Activated naive CD4-positive, alpha-beta T cell treated with anti-CD3 and anti-CD28 coated beads, Interleukin-2, amount 10 ng/mL, durations not matched to agents 7 days and 5 days (primary cell): ENCODE measurements around the gene SHISAL2A.
"Not testable (repeated sequence)": the region's sequence is repeated elsewhere in the genome, so short reads cannot be mapped to it uniquely, and the experiment has no call there.

Source experiments
- CTCF ChIA-PET: fragments of 350-600 bp; sonication (Branson Sonifier 250); formaldehyde crosslinking; loops from one replicate; lab custom pipeline; 2021; ENCODE audit warnings: antibody characterized with exemption; lab: Charles Lee
- DNase-seq: peaks from one replicate; pipeline ENCODE4 v3.0.0-alpha.2; 2020
- H3K27ac Mint-ChIP-seq: one replicate; pipeline ENCODE4 v1.8.0; 2021; ENCODE audit warnings: mild to moderate bottlenecking, moderate library complexity, mixed read lengths
- H3K27me3 Mint-ChIP-seq: one replicate; pipeline ENCODE4 v1.8.0; 2021; ENCODE audit warnings: mild to moderate bottlenecking, mixed read lengths
- H3K36me3 Mint-ChIP-seq: one replicate; pipeline ENCODE4 v1.8.0; 2021; ENCODE audit warnings: mixed read lengths
- H3K4me1 Mint-ChIP-seq: one replicate; pipeline ENCODE4 v1.8.0; 2021; ENCODE audit warnings: mixed read lengths
- H3K4me3 Mint-ChIP-seq: one replicate; pipeline ENCODE4 v1.8.0; 2021; ENCODE audit warnings: mild to moderate bottlenecking, moderate library complexity, mixed read lengths
- H3K9me3 Mint-ChIP-seq: one replicate; pipeline ENCODE4 v1.8.0; 2021; ENCODE audit warnings: mixed read lengths

SHISAL2A gene

GRCh38 chr1:52672946-52673345 is 40.0 kb downstream of the SHISAL2A start:
- CTCF ChIA-PET: no interaction called here
- DNase-seq: no peak
- H3K27me3 Mint-ChIP-seq: no peaks in the 10 kb centered on the region
- no peak overlapping the region for H3K4me3 Mint-ChIP-seq
- H3K27ac Mint-ChIP-seq: no peak overlapping the region
- peaks cover 14% of the 10 kb centered on the region for H3K4me1 Mint-ChIP-seq
- H3K9me3 Mint-ChIP-seq: no peaks in the 10 kb centered on the region
- H3K36me3 Mint-ChIP-seq: peaks cover 30% of the 10 kb centered on the region

GRCh38 chr1:52673513-52673912 is 40.5 kb downstream of the SHISAL2A start:
- Mint-ChIP-seq H3K4me3 (no peak overlapping the region), H3K27me3 (no peaks in the 10 kb centered on the region), H3K36me3 (peaks cover 26% of the 10 kb centered on the region), H3K27ac (no peak overlapping the region), H3K4me1 (peaks cover 14% of the 10 kb centered on the region), H3K9me3 (no peaks in the 10 kb centered on the region)
- DNase-seq: no peak
- CTCF ChIA-PET: no interaction called here

GRCh38 chr1:52674497-52675384 is 41.8 kb downstream of the SHISAL2A start:
- peak overlapping the region; percentile 78 for H3K27ac Mint-ChIP-seq
- no peaks in the 10 kb centered on the region for H3K9me3 Mint-ChIP-seq
- CTCF ChIA-PET: interaction anchor here (0.7 to 2.5 kb wide), 4 partner anchors 8 to 14 kb away, joined by 3 to 6 read pairs (median 3); no protein-coding TSS in a partner anchor
- no peaks in the 10 kb centered on the region for H3K27me3 Mint-ChIP-seq
- no peak overlapping the region for H3K4me3 Mint-ChIP-seq
- peaks cover 14% of the 10 kb centered on the region for H3K4me1 Mint-ChIP-seq
- peaks cover 20% of the 10 kb centered on the region for H3K36me3 Mint-ChIP-seq
- DNase-seq: no peak

- Mint-ChIP-seq H3K9me3 (no peaks in the 10 kb centered on the region), H3K27ac (no peak overlapping the region), H3K27me3 (no peaks in the 10 kb centered on the region), H3K4me3 (no peak overlapping the region), H3K36me3 (peaks cover 17% of the 10 kb centered on the region), H3K4me1 (peaks cover 14% of the 10 kb centered on the region)
- no peak for DNase-seq
- CTCF ChIA-PET: interaction anchor here (0.9 to 2.5 kb wide), 2 partner anchors 9 to 10 kb away, joined by 6 to 7 read pairs; no protein-coding TSS in a partner anchor
Measured at GRCh38 chr1:52676249-52676903, 43.4 kb downstream of the SHISAL2A start.

DNA sequence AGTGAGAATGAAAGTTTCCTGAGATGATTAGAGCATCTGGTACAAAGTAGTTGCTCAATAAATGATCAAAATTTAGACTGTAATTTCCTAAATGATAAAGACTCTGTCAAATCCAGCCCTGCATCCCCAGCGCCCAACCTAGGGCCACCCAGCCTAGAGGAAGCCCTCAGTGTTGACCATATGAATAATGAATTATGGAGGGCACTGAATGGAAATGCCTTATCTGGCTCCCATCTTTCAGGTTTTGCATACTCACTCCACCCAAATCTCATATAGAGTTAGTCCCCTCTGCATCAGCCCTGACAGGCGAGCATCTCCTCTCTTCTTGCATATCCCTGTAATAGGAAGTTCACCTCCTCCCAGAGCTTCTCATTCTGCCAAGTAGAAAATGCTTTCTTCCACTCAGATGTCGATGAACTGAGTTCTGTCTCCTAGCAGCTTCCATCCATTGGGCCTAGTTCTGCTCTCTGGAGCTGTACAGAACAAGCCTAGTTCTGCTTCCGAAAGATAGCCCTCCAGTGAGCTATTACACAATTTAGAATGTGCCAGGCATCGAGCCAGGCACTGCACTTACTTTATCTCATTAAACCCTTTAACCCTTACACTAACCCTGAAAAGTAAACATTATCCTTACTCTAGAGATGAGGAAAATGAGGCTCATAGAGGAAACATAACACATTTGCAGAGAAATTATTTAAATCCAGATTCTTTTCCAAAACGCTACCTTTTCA is 44.3 kb downstream of the SHISAL2A start:
- DNase-seq: no peak
- CTCF ChIA-PET: no interaction called here
- H3K9me3 Mint-ChIP-seq: no peaks in the 10 kb centered on the region
- no peak overlapping the region for H3K4me3 Mint-ChIP-seq
- peaks cover 17% of the 10 kb centered on the region for H3K36me3 Mint-ChIP-seq
- peak overlapping the region; percentile 5 for H3K27ac Mint-ChIP-seq
- peaks cover 14% of the 10 kb centered on the region for H3K4me1 Mint-ChIP-seq
- no peaks in the 10 kb centered on the region for H3K27me3 Mint-ChIP-seq

- Mint-ChIP-seq H3K27ac (no peak overlapping the region), H3K9me3 (no peaks in the 10 kb centered on the region), H3K27me3 (no peaks in the 10 kb centered on the region), H3K36me3 (peaks cover 21% of the 10 kb centered on the region), H3K4me1 (peaks cover 22% of the 10 kb centered on the region), H3K4me3 (no peak overlapping the region)
- DNase-seq: no peak
- CTCF ChIA-PET: no interaction called here
Measured at GRCh38 chr1:52679048-52679447, 46.1 kb downstream of the SHISAL2A start.

GRCh38 chr1:52679498-52679897 is 46.5 kb downstream of the SHISAL2A start:
- CTCF ChIA-PET: no interaction called here
- peaks cover 20% of the 10 kb centered on the region for H3K4me1 Mint-ChIP-seq
- no peaks in the 10 kb centered on the region for H3K9me3 Mint-ChIP-seq
- H3K4me3 Mint-ChIP-seq: no peak overlapping the region
- no peak for DNase-seq
- peaks cover 22% of the 10 kb centered on the region for H3K36me3 Mint-ChIP-seq
- no peaks in the 10 kb centered on the region for H3K27me3 Mint-ChIP-seq
- H3K27ac Mint-ChIP-seq: no peak overlapping the region

DNA sequence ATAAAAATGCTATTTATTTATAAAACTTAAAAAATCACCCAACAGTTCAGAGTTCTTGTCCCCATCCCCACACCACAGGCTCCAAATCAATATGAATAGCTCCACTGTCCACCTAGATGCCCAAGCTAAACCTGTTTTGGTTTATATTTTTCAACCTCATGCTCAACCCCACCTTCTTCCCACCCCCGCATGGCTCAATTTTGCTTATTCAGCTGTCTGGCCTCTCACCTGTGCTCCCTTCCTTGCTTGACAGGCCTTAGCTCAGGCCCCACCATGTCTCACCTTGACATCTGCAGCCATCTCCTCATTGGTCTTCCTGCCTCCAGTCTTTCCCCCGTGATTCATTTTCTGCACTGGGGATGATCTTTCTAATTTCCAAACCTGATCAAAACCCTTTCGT is 47.4 kb downstream of the SHISAL2A start:
- Mint-ChIP-seq H3K4me1 (peaks cover 17% of the 10 kb centered on the region), H3K27me3 (no peaks in the 10 kb centered on the region), H3K27ac (no peak overlapping the region), H3K36me3 (peaks cover 22% of the 10 kb centered on the region), H3K4me3 (no peak overlapping the region), H3K9me3 (no peaks in the 10 kb centered on the region)
- no peak for DNase-seq
- CTCF ChIA-PET: no interaction called here

GRCh38 chr1:52681136-52681535 is 48.2 kb downstream of the SHISAL2A start:
- no peak for DNase-seq
- no peaks in the 10 kb centered on the region for H3K9me3 Mint-ChIP-seq
- CTCF ChIA-PET: no interaction called here
- H3K36me3 Mint-ChIP-seq: peaks cover 24% of the 10 kb centered on the region
- no peak overlapping the region for H3K4me3 Mint-ChIP-seq
- H3K27ac Mint-ChIP-seq: no peak overlapping the region
- H3K4me1 Mint-ChIP-seq: peaks cover 22% of the 10 kb centered on the region
- no peaks in the 10 kb centered on the region for H3K27me3 Mint-ChIP-seq

DNA sequence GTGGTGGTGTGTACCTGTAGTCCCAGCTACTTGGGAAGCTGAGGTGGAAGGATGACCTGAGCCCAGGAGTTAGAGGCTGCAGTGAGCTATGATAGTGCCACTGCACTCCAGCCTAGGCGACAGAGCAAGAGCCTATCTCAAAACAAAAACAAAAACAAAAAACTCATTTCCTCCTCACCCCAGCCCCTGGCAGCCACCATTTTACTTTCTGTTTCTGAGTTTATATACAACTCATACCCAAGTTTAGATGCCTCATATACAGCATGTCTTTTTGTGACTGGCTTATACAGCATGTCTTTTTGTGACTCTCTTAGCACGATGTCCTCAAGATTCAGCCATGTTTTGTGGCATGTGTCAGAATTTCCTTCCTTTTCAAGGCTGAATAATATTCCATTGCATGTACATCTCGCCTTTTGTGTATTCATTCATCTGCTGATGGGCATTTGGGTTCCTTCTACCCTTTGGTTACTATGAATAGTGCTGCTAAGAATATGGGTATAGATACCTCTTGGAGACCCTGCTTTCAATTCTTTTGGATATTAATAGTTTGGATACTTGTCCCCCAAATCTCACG is 50.5 kb downstream of the SHISAL2A start:
- Mint-ChIP-seq H3K27ac (no peak overlapping the region), H3K9me3 (no peaks in the 10 kb centered on the region), H3K4me3 (no peak overlapping the region), H3K36me3 (peaks cover 33% of the 10 kb centered on the region), H3K27me3 (no peaks in the 10 kb centered on the region), H3K4me1 (peaks cover 24% of the 10 kb centered on the region)
- DNase-seq: no peak
- CTCF ChIA-PET: interaction anchor here (1.1 to 1.6 kb wide), 2 partner anchors 17 to 47 kb away, joined by 4 to 6 read pairs; no protein-coding TSS in a partner anchor

GRCh38 chr1:52684545-52684944 is 51.6 kb downstream of the SHISAL2A start:
- Mint-ChIP-seq H3K4me3 (no peak overlapping the region), H3K4me1 (peaks cover 24% of the 10 kb centered on the region), H3K27me3 (no peaks in the 10 kb centered on the region), H3K27ac (no peak overlapping the region), H3K9me3 (no peaks in the 10 kb centered on the region), H3K36me3 (peaks cover 35% of the 10 kb centered on the region)
- no peak for DNase-seq
- CTCF ChIA-PET: interaction anchor here (1.0 to 2.8 kb wide), 3 partner anchors 10 to 281 kb away, joined by 3 to 15 read pairs (median 3); partner anchors contain the start of genes ORC1, PRPF38A and SHISAL2A

DNA sequence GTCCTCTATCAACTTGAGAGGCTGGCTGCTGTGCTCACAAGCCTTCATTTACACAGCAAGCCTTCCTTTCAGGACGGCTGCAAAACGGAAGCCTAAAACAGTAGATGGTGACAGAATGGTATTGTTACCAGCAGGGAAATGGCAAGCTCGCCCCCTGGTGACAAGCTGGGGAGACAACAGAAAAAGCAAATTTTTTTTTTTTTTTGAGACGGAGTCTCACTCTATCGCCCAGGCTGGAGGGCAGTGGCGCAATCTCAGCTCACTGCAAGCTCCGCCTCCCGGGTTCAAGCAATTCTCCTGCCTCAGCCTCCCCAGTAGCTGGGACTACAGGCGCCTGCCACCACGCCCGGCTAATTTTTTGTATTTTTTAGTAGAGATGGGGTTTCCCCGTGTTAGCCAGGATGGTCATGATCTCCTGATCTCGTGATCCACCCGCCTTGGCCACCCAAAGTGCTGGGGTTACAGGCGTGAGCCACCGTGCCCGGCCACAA is 53.3 kb downstream of the SHISAL2A start:
- Mint-ChIP-seq H3K27ac (peak overlapping the region; percentile 47), H3K4me1 (peaks cover 24% of the 10 kb centered on the region), H3K36me3 (peaks cover 34% of the 10 kb centered on the region)
- not testable (repeated sequence) for H3K27me3 Mint-ChIP-seq, H3K9me3 Mint-ChIP-seq, H3K4me3 Mint-ChIP-seq
- DNase-seq: peak; percentile 87
- CTCF ChIA-PET: interaction anchor here (0.6 to 2.8 kb wide), 18 partner anchors 10 to 515 kb away, joined by 3 to 19 read pairs (median 4); partner anchors contain the start of genes ORC1, PRPF38A and TUT4

DNA sequence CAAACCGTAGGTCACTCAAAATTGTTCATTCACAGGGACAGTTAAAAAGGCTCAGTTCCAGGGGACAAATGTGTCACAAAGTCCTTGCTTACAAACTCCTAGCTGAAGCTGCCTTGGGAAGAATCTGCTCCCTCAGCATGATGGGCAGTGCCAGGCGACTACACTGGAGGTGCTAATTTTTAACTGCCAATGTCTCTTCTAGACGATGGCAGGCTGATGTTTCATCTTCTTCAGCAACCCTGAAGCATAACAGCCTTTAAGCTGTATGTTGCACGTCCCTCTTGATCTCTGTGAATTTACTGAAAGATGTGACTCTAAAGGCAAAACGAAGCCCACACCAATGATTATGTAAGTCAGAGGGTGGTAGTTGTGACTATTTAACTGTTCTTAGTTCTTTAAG is 53.9 kb downstream of the SHISAL2A start:
- DNase-seq: no peak
- Mint-ChIP-seq H3K4me3 (no peak overlapping the region), H3K4me1 (peaks cover 24% of the 10 kb centered on the region), H3K27me3 (no peaks in the 10 kb centered on the region), H3K27ac (no peak overlapping the region), H3K9me3 (no peaks in the 10 kb centered on the region), H3K36me3 (peaks cover 36% of the 10 kb centered on the region)
- CTCF ChIA-PET: interaction anchor here (0.6 to 2.8 kb wide), 15 partner anchors 12 to 515 kb away, joined by 3 to 19 read pairs (median 4); partner anchors contain the start of genes ORC1, PRPF38A and TUT4
